ENCODE measurements around the gene ZEB1. TPM values are rescaled to one million over a fixed set of nuclear protein-coding genes. Genes with fewer than 3 reads are reported as not detected.
A peak's percentile ranks its signal among the peaks of the same experiment; 100 is the strongest.

Gene ZEB1
- total RNA-seq, 5 donors from 2014 or later (not counting 1 experiment from before 2014, with no cell fraction given): 39.9 to 125 (median 48.4) TPM

DNA sequence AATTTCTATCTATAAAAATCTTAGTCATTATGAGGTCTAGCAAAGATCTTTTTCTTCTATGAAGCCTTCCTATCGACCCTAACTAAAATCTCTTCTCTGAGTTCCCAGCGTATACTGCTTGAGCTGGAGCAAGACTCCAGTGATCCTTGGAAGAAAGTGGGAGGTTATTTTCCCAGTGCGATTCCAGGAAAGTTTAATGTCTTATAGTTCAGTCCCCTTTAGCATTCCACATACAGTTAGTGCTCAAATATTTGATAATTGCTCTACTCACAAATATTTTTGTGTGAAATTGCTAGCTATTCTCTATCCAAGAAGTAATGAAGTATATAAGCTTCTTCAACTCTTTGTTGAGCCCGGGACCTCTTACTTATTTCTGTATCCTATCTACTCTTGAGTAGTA lies 47.7 kb downstream of the ZEB1 start:
- Mint-ChIP-seq H3K27ac (no peak overlapping the region), H3K36me3 (peaks cover 18% of the 10 kb centered on the region), H3K27me3 (no peaks in the 10 kb centered on the region), H3K9me3 (no peaks in the 10 kb centered on the region), H3K4me1 (peaks cover 52 to 70% (median 66%) of the 10 kb centered on the region in 3 donors), H3K4me3 (no peak overlapping the region)
- H3K9me3 ChIP-seq: no peaks in the 10 kb centered on the region
- POLR2A ChIA-PET: interaction anchor here in 1 of 2 donors (0.8 to 1.0 kb wide), 2 partner anchors 12 to 27 kb away, joined by 3 to 8 read pairs; no protein-coding TSS in a partner anchor
- CTCF ChIA-PET: no interaction called here
- H3K4me3 ChIP-seq (ENCODE audit: control insufficient read depth in 1 of 2, extremely low read depth in 1 of 2, low read length in 1 of 2): no peak overlapping the region
- ATAC-seq (replicated peaks in 1 of 4) (no peak), DNase-seq (no peak)
- H3K27ac ChIP-seq (ENCODE audit: low read length): no peak overlapping the region
- no peaks in the 10 kb centered on the region for H3K4me1 ChIP-seq (ENCODE audit: control insufficient read depth in 1 of 2, extremely low read depth in 1 of 2, insufficient read depth in 2 of 2, low read length in 2 of 2)
- WGBS (ENCODE audit: insufficient coverage): no CpG with 5 or more reads among the region's 4 CpGs
- peaks cover 4 to 5% of the 10 kb centered on the region in 2 donors for H3K36me3 ChIP-seq (ENCODE audit: control insufficient read depth in 2 of 2, extremely low read depth in 1 of 2, insufficient read depth in 1 of 2, low read length in 1 of 2)
- H3K27me3 ChIP-seq (replicated peaks in 1 of 2; ENCODE audit: control insufficient read depth in 2 of 2, extremely low read depth in 1 of 2, insufficient read depth in 2 of 2, low read length in 1 of 2): no peaks in the 10 kb centered on the region

DNA sequence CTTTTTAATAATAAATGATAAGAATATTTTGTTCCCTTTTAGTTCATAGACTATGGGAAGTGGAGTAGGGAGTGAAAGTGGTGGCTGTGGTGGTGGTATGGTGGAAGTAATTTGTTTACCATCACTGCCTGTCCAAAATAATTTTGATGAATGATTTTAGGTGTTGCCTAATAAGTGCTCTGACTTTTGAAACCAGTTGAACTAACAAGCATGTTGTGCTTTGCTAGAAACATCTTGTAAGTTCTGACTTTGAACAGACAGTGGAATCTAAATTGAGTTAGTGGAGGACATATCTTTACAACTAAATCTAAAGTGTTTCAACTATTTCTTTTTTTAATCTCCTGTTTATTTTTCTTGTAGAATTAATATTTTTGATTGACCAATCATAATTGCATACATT lies 49.7 kb downstream of the ZEB1 start:
- POLR2A ChIA-PET: no interaction called here
- peaks cover 61 to 79% (median 74%) of the 10 kb centered on the region in 3 donors for H3K4me1 Mint-ChIP-seq
- peaks cover 9% of the 10 kb centered on the region for H3K36me3 Mint-ChIP-seq

DNA sequence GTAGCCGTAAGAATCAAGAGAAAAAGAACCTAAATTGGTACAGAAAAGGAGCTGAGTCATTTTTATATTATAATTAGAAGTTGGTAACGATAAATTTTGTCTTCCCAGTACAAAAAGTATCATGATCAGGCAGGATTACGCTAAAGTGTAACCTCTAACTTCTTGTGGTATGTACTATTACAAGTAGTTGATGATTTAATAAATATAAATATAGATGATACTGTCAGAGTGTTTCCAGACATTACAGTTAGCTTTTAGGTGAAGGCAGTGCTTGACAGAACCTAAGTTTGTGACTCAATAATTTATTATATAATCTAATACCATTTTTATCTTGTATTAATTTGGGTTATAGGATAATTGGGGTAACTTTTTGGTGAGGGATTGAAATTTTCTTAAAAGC lies 53.4 kb downstream of the ZEB1 start:
- ChIA-PET CTCF (no interaction called here), POLR2A (interaction anchor here in 1 of 2 donors (1.3 kb wide), 1 partner anchor 14 kb away, joined by 3 read pairs; no protein-coding TSS in a partner anchor)
- H3K27me3 ChIP-seq (replicated peaks in 1 of 2; ENCODE audit: control insufficient read depth in 2 of 2, extremely low read depth in 1 of 2, insufficient read depth in 2 of 2, low read length in 1 of 2): no peaks in the 10 kb centered on the region
- H3K9me3 ChIP-seq: no peaks in the 10 kb centered on the region
- H3K36me3 Mint-ChIP-seq: peaks cover 6% of the 10 kb centered on the region
- H3K4me3 Mint-ChIP-seq: no peak overlapping the region
- peaks cover 59 to 72% (median 65%) of the 10 kb centered on the region in 3 donors for H3K4me1 Mint-ChIP-seq
- no peak overlapping the region for H3K4me3 ChIP-seq (ENCODE audit: control insufficient read depth in 1 of 2, extremely low read depth in 1 of 2, low read length in 1 of 2)
- H3K36me3 ChIP-seq (ENCODE audit: control insufficient read depth in 2 of 2, extremely low read depth in 1 of 2, insufficient read depth in 1 of 2, low read length in 1 of 2): no peaks in the 10 kb centered on the region
- no peak overlapping the region for H3K27ac ChIP-seq (ENCODE audit: low read length)
- ATAC-seq (replicated peaks in 1 of 4): no peak
- no peaks in the 10 kb centered on the region for H3K27me3 Mint-ChIP-seq
- WGBS (ENCODE audit: insufficient coverage): no CpG with 5 or more reads among the region's 3 CpGs
- peaks cover 0 to 3% of the 10 kb centered on the region in 2 experiments for H3K4me1 ChIP-seq (ENCODE audit: control insufficient read depth in 1 of 2, extremely low read depth in 1 of 2, insufficient read depth in 2 of 2, low read length in 2 of 2)
- H3K27ac Mint-ChIP-seq: no peak overlapping the region
- DNase-seq: no peak
- no peaks in the 10 kb centered on the region for H3K9me3 Mint-ChIP-seq

More for the DNA sequence above, 49.7 kb downstream of the ZEB1 start:
- Histone ChIP-seq H3K27me3 (replicated peaks in 1 of 2; ENCODE audit: control insufficient read depth in 2 of 2, extremely low read depth in 1 of 2, insufficient read depth in 2 of 2, low read length in 1 of 2) (no peaks in the 10 kb centered on the region), H3K4me1 (ENCODE audit: control insufficient read depth in 1 of 2, extremely low read depth in 1 of 2, insufficient read depth in 2 of 2, low read length in 2 of 2) (peaks cover 0 to 3% of the 10 kb centered on the region in 2 experiments), H3K36me3 (ENCODE audit: control insufficient read depth in 2 of 2, extremely low read depth in 1 of 2, insufficient read depth in 1 of 2, low read length in 1 of 2) (peaks cover 0 to 1% of the 10 kb centered on the region in 2 donors), H3K27ac (ENCODE audit: low read length) (no peak overlapping the region), H3K9me3 (no peaks in the 10 kb centered on the region), H3K4me3 (ENCODE audit: control insufficient read depth in 1 of 2, extremely low read depth in 1 of 2, low read length in 1 of 2) (no peak overlapping the region)
- Mint-ChIP-seq H3K4me3 (no peak overlapping the region), H3K27ac (no peak overlapping the region), H3K9me3 (no peaks in the 10 kb centered on the region), H3K27me3 (no peaks in the 10 kb centered on the region)
- CTCF ChIA-PET: no interaction called here
- no peak for DNase-seq
- ATAC-seq (replicated peaks in 1 of 4): no peak

DNA sequence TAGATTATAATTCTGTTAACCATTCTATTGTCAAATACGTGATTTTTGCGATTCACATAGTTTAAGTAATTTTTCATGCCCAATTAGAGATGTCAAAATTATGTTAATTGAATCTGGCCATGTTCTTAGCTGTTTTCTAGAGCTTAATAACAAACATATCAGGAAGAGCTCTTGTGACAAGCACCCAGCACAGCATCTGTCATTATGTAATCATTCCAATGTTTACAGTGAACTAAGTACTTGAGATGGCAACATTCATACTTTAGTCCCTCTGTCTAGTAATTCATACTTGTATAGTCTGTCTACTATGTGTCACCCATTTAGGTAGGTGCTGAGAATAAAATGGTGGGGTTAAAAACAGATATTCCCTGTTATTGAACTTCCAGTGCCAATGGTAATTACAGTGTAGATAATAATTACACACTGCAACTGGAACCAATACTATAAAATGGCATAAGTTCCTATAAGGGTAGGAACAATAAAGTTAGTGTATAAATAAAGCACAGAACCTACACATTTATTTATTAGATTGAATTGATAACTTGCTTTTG lies 55.2 kb downstream of the ZEB1 start:
- Histone ChIP-seq H3K9me3 (no peaks in the 10 kb centered on the region), H3K36me3 (ENCODE audit: control insufficient read depth in 2 of 2, extremely low read depth in 1 of 2, insufficient read depth in 1 of 2, low read length in 1 of 2) (no peaks in the 10 kb centered on the region), H3K4me1 (ENCODE audit: control insufficient read depth in 1 of 2, extremely low read depth in 1 of 2, insufficient read depth in 2 of 2, low read length in 2 of 2) (peaks cover 0 to 3% of the 10 kb centered on the region in 2 experiments), H3K27me3 (replicated peaks in 1 of 2; ENCODE audit: control insufficient read depth in 2 of 2, extremely low read depth in 1 of 2, insufficient read depth in 2 of 2, low read length in 1 of 2) (no peaks in the 10 kb centered on the region), H3K27ac (ENCODE audit: low read length) (no peak overlapping the region), H3K4me3 (ENCODE audit: control insufficient read depth in 1 of 2, extremely low read depth in 1 of 2, low read length in 1 of 2) (no peak overlapping the region)
- DNase-seq (no peak), ATAC-seq (replicated peaks in 1 of 4) (peak in 1 of 4 experiments; percentile 15)
- no CpG with 5 or more reads among the region's 2 CpGs for WGBS (ENCODE audit: insufficient coverage)
- no peak overlapping the region for H3K4me3 Mint-ChIP-seq
- no peak overlapping the region for H3K27ac Mint-ChIP-seq
- peaks cover 6% of the 10 kb centered on the region for H3K36me3 Mint-ChIP-seq
- no peaks in the 10 kb centered on the region for H3K9me3 Mint-ChIP-seq
- POLR2A ChIA-PET: interaction anchor here in 1 of 2 donors (0.6 to 1.0 kb wide), 2 partner anchors 22 to 240 kb away, joined by 3 to 7 read pairs; no protein-coding TSS in a partner anchor
- CTCF ChIA-PET: no interaction called here
- H3K27me3 Mint-ChIP-seq: no peaks in the 10 kb centered on the region
- peaks cover 59 to 68% (median 64%) of the 10 kb centered on the region in 3 donors for H3K4me1 Mint-ChIP-seq

DNA sequence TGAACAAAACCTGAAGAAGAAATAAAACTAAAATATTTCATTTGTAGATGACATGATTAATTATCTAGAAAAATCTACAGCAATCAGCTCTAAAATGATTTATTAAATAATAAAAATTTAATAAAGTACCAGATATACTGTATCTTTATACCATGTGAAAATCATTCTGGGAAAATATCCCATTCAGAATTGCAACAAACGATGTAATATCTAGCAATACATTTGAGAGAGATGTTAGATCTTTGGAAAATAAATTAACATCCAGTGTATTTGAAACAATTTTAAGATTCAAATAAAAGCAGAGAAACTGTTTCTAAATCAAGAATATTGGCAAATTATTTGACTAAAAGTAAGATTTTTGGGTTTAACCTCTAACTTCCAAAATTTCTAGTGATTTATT lies 62.2 kb downstream of the ZEB1 start:
- WGBS (ENCODE audit: insufficient coverage): no CpG with 5 or more reads among the region's 1 CpG
- Histone ChIP-seq H3K4me1 (ENCODE audit: control insufficient read depth in 1 of 2, extremely low read depth in 1 of 2, insufficient read depth in 2 of 2, low read length in 2 of 2) (no peaks in the 10 kb centered on the region), H3K4me3 (ENCODE audit: control insufficient read depth in 1 of 2, extremely low read depth in 1 of 2, low read length in 1 of 2) (no peak overlapping the region), H3K27me3 (replicated peaks in 1 of 2; ENCODE audit: control insufficient read depth in 2 of 2, extremely low read depth in 1 of 2, insufficient read depth in 2 of 2, low read length in 1 of 2) (no peaks in the 10 kb centered on the region), H3K36me3 (ENCODE audit: control insufficient read depth in 2 of 2, extremely low read depth in 1 of 2, insufficient read depth in 1 of 2, low read length in 1 of 2) (no peaks in the 10 kb centered on the region), H3K9me3 (no peaks in the 10 kb centered on the region), H3K27ac (ENCODE audit: low read length) (no peak overlapping the region)
- H3K9me3 Mint-ChIP-seq: no peaks in the 10 kb centered on the region
- ATAC-seq (replicated peaks in 1 of 4): no peak
- peaks cover 38 to 50% (median 42%) of the 10 kb centered on the region in 3 donors for H3K4me1 Mint-ChIP-seq
- H3K4me3 Mint-ChIP-seq: no peak overlapping the region
- ChIA-PET CTCF (interaction anchor here (0.6 kb wide), 2 partner anchors 288 to 383 kb away, joined by 3 to 5 read pairs; no protein-coding TSS in a partner anchor), POLR2A (no interaction called here)
- DNase-seq: no peak
- H3K27me3 Mint-ChIP-seq: no peaks in the 10 kb centered on the region
- H3K36me3 Mint-ChIP-seq: peaks cover 10% of the 10 kb centered on the region
- H3K27ac Mint-ChIP-seq: no peak overlapping the region

DNA sequence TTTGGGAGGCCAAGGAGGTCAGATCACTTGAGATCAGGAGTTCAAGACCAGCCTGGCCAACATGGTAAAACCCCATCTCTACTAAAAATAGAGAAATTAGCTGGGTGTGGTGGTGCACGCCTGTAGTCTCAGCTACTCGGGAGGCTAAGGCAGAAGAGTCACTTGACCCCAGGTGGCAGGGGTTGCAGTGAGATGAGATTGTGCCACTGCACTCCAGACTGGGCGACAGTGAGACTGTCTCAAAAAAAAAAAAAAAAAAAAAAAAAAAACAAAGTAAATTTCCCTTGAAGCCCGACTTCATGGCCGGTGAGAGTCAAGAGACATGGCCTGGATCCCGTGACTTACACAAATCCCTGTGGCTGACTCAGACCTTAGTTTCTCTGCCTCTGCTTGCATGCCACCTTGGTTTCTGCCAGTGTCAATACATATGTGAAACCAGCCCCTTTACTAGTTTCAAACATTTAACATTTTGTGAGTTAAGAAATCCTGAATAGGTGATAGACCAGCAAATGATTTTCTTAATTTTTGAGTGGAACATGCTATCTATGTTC lies 62.8 kb downstream of the ZEB1 start:
- H3K27me3 Mint-ChIP-seq: no peaks in the 10 kb centered on the region
- H3K27ac ChIP-seq (ENCODE audit: low read length): no peak overlapping the region
- DNase-seq (no peak), ATAC-seq (replicated peaks in 1 of 4) (no peak)
- WGBS (ENCODE audit: insufficient coverage): no CpG with 5 or more reads among the region's 6 CpGs
- H3K27me3 ChIP-seq (replicated peaks in 1 of 2; ENCODE audit: control insufficient read depth in 2 of 2, extremely low read depth in 1 of 2, insufficient read depth in 2 of 2, low read length in 1 of 2): no peaks in the 10 kb centered on the region
- H3K36me3 Mint-ChIP-seq: peaks cover 10% of the 10 kb centered on the region
- H3K4me1 ChIP-seq (ENCODE audit: control insufficient read depth in 1 of 2, extremely low read depth in 1 of 2, insufficient read depth in 2 of 2, low read length in 2 of 2): no peaks in the 10 kb centered on the region
- no peak overlapping the region for H3K4me3 Mint-ChIP-seq
- ChIA-PET CTCF (interaction anchor here in 1 of 2 donors (0.6 kb wide), 1 partner anchor 598 kb away, joined by 3 read pairs; no protein-coding TSS in a partner anchor), POLR2A (no interaction called here)
- no peak overlapping the region for H3K4me3 ChIP-seq (ENCODE audit: control insufficient read depth in 1 of 2, extremely low read depth in 1 of 2, low read length in 1 of 2)
- no peak overlapping the region for H3K27ac Mint-ChIP-seq
- H3K36me3 ChIP-seq (ENCODE audit: control insufficient read depth in 2 of 2, extremely low read depth in 1 of 2, insufficient read depth in 1 of 2, low read length in 1 of 2): no peaks in the 10 kb centered on the region
- H3K4me1 Mint-ChIP-seq: peaks cover 38 to 49% (median 44%) of the 10 kb centered on the region in 3 donors
- H3K9me3 Mint-ChIP-seq: no peaks in the 10 kb centered on the region
- no peaks in the 10 kb centered on the region for H3K9me3 ChIP-seq

Measured in T-cell (primary cell).